IPS-18a (cell line): ENCODE measurements around the gene UQCRC1.

Experiments
- H3K27ac ChIP-seq: one replicate; pipeline ENCODE4 v1.5.1; 2013; ENCODE audit warnings: low read length
- H3K27me3 ChIP-seq: one replicate; pipeline ENCODE4 v1.6.1; 2013; ENCODE audit warnings: mild to moderate bottlenecking, low read length; ENCODE audit not compliant: control insufficient read depth, insufficient read depth
- H3K36me3 ChIP-seq: one replicate; pipeline ENCODE4 v1.6.1; 2013; ENCODE audit warnings: low read depth, low read length; ENCODE audit not compliant: control insufficient read depth
- H3K4me1 ChIP-seq: one replicate; pipeline ENCODE4 v1.6.1; 2013; ENCODE audit warnings: low read depth, low read length; ENCODE audit not compliant: control insufficient read depth
- H3K4me3 ChIP-seq: one replicate; pipeline ENCODE4 v1.5.1; 2013; ENCODE audit warnings: low read length
- H3K9ac ChIP-seq: one replicate; pipeline ENCODE4 v1.6.1; 2013; ENCODE audit warnings: mild to moderate bottlenecking, low read length, moderate library complexity
- H3K9me3 ChIP-seq: one replicate; pipeline ENCODE4 v1.6.1; 2013; ENCODE audit warnings: low read depth, low read length; ENCODE audit not compliant: control insufficient read depth

Gene UQCRC1

GRCh38 chr3:48617559-48617958 lies 8.1 kb upstream of the UQCRC1 start:
- H3K4me3 ChIP-seq: no peak overlapping the region
- no peaks in the 10 kb centered on the region for H3K36me3 ChIP-seq
- H3K27me3 ChIP-seq: no peaks in the 10 kb centered on the region
- H3K9ac ChIP-seq: no peak overlapping the region
- no peaks in the 10 kb centered on the region for H3K4me1 ChIP-seq
- no peak overlapping the region for H3K27ac ChIP-seq
- H3K9me3 ChIP-seq: peaks cover 7% of the 10 kb centered on the region

- Histone ChIP-seq H3K9ac (no peak overlapping the region), H3K27me3 (no peaks in the 10 kb centered on the region), H3K4me3 (no peak overlapping the region), H3K4me1 (no peaks in the 10 kb centered on the region), H3K27ac (no peak overlapping the region), H3K36me3 (no peaks in the 10 kb centered on the region), H3K9me3 (peaks cover 7% of the 10 kb centered on the region)
These were observed 4.6 kb upstream of the UQCRC1 start for GRCh38 chr3:48614044-48614443.

GRCh38 chr3:48612309-48612708 lies 2.9 kb upstream of the UQCRC1 start:
- Histone ChIP-seq H3K4me1 (no peaks in the 10 kb centered on the region), H3K9me3 (peaks cover 5% of the 10 kb centered on the region), H3K27me3 (no peaks in the 10 kb centered on the region), H3K9ac (no peak overlapping the region), H3K36me3 (no peaks in the 10 kb centered on the region), H3K27ac (no peak overlapping the region), H3K4me3 (no peak overlapping the region)

- no peaks in the 10 kb centered on the region for H3K4me1 ChIP-seq
- no peaks in the 10 kb centered on the region for H3K27me3 ChIP-seq
- H3K9me3 ChIP-seq: no peaks in the 10 kb centered on the region
- H3K4me3 ChIP-seq: no peak overlapping the region
- H3K9ac ChIP-seq: no peak overlapping the region
- no peak overlapping the region for H3K27ac ChIP-seq
- H3K36me3 ChIP-seq: peaks cover 36% of the 10 kb centered on the region
These were observed 1.9 kb downstream of the UQCRC1 start for GRCh38 chr3:48607519-48607918.

GRCh38 chr3:48601622-48601994 lies 7.8 kb downstream of the UQCRC1 start:
- Histone ChIP-seq H3K36me3 (peaks cover 88% of the 10 kb centered on the region), H3K4me1 (no peaks in the 10 kb centered on the region), H3K9ac (no peak overlapping the region), H3K27me3 (no peaks in the 10 kb centered on the region), H3K27ac (no peak overlapping the region), H3K4me3 (no peak overlapping the region), H3K9me3 (no peaks in the 10 kb centered on the region)

GRCh38 chr3:48600711-48601621 lies 8.5 kb downstream of the UQCRC1 start:
- Histone ChIP-seq H3K27me3 (no peaks in the 10 kb centered on the region), H3K9ac (no peak overlapping the region), H3K27ac (no peak overlapping the region), H3K9me3 (no peaks in the 10 kb centered on the region), H3K36me3 (peaks cover 86% of the 10 kb centered on the region), H3K4me3 (no peak overlapping the region), H3K4me1 (peaks cover under 1% of the 10 kb centered on the region)

- Histone ChIP-seq H3K27ac (no peak overlapping the region), H3K9me3 (no peaks in the 10 kb centered on the region), H3K4me1 (peaks cover 6% of the 10 kb centered on the region), H3K36me3 (peaks cover 73% of the 10 kb centered on the region), H3K27me3 (no peaks in the 10 kb centered on the region), H3K9ac (no peak overlapping the region), H3K4me3 (no peak overlapping the region)
These were observed 9.7 kb downstream of the UQCRC1 start for GRCh38 chr3:48599509-48600285.

GRCh38 chr3:48599077-48599501 lies 10.4 kb downstream of the UQCRC1 start:
- peaks cover 6% of the 10 kb centered on the region for H3K4me1 ChIP-seq
- H3K4me3 ChIP-seq: no peak overlapping the region
- no peak overlapping the region for H3K27ac ChIP-seq
- H3K27me3 ChIP-seq: no peaks in the 10 kb centered on the region
- peaks cover 67% of the 10 kb centered on the region for H3K36me3 ChIP-seq
- no peak overlapping the region for H3K9ac ChIP-seq
- H3K9me3 ChIP-seq: no peaks in the 10 kb centered on the region

- Histone ChIP-seq H3K36me3 (peaks cover 61% of the 10 kb centered on the region), H3K4me1 (peaks cover 6% of the 10 kb centered on the region), H3K9me3 (no peaks in the 10 kb centered on the region), H3K9ac (no peak overlapping the region), H3K27ac (no peak overlapping the region), H3K27me3 (no peaks in the 10 kb centered on the region), H3K4me3 (no peak overlapping the region)
These were observed 10.9 kb downstream of the UQCRC1 start for GRCh38 chr3:48598323-48599076.

- no peaks in the 10 kb centered on the region for H3K9me3 ChIP-seq
- peaks cover 6% of the 10 kb centered on the region for H3K4me1 ChIP-seq
- no peaks in the 10 kb centered on the region for H3K27me3 ChIP-seq
- H3K27ac ChIP-seq: no peak overlapping the region
- no peak overlapping the region for H3K4me3 ChIP-seq
- H3K36me3 ChIP-seq: peaks cover 50% of the 10 kb centered on the region
- no peak overlapping the region for H3K9ac ChIP-seq
These were observed 12.0 kb downstream of the UQCRC1 start for GRCh38 chr3:48597408-48597800.

- H3K36me3 ChIP-seq: peaks cover 47% of the 10 kb centered on the region
- no peak overlapping the region for H3K9ac ChIP-seq
- H3K4me1 ChIP-seq: peaks cover 6% of the 10 kb centered on the region
- no peaks in the 10 kb centered on the region for H3K27me3 ChIP-seq
- no peaks in the 10 kb centered on the region for H3K9me3 ChIP-seq
- no peak overlapping the region for H3K4me3 ChIP-seq
- no peak overlapping the region for H3K27ac ChIP-seq
These were observed 12.6 kb downstream of the UQCRC1 start for GRCh38 chr3:48596676-48597407.
